Measurements from ENCODE around the gene TMEM183A.

DNA sequence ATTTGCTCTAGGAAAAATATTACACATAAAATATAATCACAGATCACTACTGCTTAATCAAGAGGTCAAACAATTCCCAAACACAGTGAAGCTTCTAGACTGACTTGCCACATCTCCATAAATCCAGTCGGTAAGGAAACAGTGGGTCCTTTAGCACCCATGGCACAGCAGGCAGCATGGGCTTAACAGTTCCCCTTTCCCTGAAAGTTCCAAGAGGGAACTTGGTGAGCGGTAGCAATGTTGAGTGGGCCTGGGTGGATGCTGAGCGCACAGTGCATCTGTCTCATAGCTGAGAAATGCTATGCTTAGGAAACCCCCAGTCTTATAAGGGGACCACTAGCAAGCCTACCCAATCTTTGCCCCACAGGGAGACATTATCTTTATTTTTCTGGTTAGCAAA lies 32.3 kb upstream of the TMEM183A start:
- TF ChIP-seq POLR2AphosphoS5 (IDR thresholded peaks at IDR 0.05; ENCODE audit: low read depth) (no peak), EZH2phosphoT487 (IDR thresholded peaks at IDR 0.05; ENCODE audit: unreplicated experiment) (no peak), ZNF114 (CRISPR knock-in tag; IDR thresholded peaks at IDR 0.05) (no peak), CREB1 (CRISPR knock-in tag; IDR thresholded peaks at IDR 0.05; ENCODE audit: low read depth) (no peak), EZH2 (IDR thresholded peaks at IDR 0.05; ENCODE audit: low read depth, unreplicated experiment) (no peak), JUNB (IDR thresholded peaks at IDR 0.05; ENCODE audit: unreplicated experiment) (no peak), NANOG (IDR thresholded peaks at IDR 0.05; ENCODE audit: borderline replicate concordance) (no peak), STAT1 (IDR thresholded peaks at IDR 0.05; ENCODE audit: unreplicated experiment) (no peak), ZNF331 (CRISPR knock-in tag; IDR thresholded peaks at IDR 0.05; ENCODE audit: low read depth) (no peak)
- TF ChIP-seq, protein P1, sequence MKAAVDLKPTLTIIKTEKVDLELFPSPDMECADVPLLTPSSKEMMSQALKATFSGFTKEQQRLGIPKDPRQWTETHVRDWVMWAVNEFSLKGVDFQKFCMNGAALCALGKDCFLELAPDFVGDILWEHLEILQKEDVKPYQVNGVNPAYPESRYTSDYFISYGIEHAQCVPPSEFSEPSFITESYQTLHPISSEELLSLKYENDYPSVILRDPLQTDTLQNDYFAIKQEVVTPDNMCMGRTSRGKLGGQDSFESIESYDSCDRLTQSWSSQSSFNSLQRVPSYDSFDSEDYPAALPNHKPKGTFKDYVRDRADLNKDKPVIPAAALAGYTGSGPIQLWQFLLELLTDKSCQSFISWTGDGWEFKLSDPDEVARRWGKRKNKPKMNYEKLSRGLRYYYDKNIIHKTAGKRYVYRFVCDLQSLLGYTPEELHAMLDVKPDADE (IDR thresholded peaks at IDR 0.05) = no peak
- TF ChIP-seq, protein P2, sequence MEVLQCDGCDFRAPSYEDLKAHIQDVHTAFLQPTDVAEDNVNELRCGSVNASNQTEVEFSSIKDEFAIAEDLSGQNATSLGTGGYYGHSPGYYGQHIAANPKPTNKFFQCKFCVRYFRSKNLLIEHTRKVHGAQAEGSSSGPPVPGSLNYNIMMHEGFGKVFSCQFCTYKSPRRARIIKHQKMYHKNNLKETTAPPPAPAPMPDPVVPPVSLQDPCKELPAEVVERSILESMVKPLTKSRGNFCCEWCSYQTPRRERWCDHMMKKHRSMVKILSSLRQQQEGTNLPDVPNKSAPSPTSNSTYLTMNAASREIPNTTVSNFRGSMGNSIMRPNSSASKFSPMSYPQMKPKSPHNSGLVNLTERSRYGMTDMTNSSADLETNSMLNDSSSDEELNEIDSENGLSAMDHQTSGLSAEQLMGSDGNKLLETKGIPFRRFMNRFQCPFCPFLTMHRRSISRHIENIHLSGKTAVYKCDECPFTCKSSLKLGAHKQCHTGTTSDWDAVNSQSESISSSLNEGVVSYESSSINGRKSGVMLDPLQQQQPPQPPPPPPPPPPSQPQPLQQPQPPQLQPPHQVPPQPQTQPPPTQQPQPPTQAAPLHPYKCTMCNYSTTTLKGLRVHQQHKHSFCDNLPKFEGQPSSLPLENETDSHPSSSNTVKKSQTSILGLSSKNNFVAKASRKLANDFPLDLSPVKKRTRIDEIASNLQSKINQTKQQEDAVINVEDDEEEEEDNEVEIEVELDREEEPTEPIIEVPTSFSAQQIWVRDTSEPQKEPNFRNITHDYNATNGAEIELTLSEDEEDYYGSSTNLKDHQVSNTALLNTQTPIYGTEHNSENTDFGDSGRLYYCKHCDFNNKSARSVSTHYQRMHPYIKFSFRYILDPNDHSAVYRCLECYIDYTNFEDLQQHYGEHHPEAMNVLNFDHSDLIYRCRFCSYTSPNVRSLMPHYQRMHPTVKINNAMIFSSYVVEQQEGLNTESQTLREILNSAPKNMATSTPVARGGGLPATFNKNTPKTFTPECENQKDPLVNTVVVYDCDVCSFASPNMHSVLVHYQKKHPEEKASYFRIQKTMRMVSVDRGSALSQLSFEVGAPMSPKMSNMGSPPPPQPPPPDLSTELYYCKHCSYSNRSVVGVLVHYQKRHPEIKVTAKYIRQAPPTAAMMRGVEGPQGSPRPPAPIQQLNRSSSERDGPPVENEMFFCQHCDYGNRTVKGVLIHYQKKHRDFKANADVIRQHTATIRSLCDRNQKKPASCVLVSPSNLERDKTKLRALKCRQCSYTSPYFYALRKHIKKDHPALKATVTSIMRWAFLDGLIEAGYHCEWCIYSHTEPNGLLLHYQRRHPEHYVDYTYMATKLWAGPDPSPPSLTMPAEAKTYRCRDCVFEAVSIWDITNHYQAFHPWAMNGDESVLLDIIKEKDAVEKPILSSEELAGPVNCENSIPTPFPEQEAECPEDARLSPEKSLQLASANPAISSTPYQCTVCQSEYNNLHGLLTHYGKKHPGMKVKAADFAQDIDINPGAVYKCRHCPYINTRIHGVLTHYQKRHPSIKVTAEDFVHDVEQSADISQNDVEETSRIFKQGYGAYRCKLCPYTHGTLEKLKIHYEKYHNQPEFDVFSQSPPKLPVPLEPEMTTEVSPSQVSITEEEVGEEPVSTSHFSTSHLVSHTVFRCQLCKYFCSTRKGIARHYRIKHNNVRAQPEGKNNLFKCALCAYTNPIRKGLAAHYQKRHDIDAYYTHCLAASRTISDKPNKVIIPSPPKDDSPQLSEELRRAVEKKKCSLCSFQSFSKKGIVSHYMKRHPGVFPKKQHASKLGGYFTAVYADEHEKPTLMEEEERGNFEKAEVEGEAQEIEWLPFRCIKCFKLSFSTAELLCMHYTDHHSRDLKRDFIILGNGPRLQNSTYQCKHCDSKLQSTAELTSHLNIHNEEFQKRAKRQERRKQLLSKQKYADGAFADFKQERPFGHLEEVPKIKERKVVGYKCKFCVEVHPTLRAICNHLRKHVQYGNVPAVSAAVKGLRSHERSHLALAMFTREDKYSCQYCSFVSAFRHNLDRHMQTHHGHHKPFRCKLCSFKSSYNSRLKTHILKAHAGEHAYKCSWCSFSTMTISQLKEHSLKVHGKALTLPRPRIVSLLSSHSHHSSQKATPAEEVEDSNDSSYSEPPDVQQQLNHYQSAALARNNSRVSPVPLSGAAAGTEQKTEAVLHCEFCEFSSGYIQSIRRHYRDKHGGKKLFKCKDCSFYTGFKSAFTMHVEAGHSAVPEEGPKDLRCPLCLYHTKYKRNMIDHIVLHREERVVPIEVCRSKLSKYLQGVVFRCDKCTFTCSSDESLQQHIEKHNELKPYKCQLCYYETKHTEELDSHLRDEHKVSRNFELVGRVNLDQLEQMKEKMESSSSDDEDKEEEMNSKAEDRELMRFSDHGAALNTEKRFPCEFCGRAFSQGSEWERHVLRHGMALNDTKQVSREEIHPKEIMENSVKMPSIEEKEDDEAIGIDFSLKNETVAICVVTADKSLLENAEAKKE (CRISPR knock-in tag; IDR thresholded peaks at IDR 0.05) = no peak
- TF ChIP-seq, protein P3, sequence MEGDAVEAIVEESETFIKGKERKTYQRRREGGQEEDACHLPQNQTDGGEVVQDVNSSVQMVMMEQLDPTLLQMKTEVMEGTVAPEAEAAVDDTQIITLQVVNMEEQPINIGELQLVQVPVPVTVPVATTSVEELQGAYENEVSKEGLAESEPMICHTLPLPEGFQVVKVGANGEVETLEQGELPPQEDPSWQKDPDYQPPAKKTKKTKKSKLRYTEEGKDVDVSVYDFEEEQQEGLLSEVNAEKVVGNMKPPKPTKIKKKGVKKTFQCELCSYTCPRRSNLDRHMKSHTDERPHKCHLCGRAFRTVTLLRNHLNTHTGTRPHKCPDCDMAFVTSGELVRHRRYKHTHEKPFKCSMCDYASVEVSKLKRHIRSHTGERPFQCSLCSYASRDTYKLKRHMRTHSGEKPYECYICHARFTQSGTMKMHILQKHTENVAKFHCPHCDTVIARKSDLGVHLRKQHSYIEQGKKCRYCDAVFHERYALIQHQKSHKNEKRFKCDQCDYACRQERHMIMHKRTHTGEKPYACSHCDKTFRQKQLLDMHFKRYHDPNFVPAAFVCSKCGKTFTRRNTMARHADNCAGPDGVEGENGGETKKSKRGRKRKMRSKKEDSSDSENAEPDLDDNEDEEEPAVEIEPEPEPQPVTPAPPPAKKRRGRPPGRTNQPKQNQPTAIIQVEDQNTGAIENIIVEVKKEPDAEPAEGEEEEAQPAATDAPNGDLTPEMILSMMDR (conservative IDR thresholded peaks at IDR 0.05; ENCODE audit: low read depth in 2 of 2) = no peak
- TF ChIP-seq, protein P4, sequence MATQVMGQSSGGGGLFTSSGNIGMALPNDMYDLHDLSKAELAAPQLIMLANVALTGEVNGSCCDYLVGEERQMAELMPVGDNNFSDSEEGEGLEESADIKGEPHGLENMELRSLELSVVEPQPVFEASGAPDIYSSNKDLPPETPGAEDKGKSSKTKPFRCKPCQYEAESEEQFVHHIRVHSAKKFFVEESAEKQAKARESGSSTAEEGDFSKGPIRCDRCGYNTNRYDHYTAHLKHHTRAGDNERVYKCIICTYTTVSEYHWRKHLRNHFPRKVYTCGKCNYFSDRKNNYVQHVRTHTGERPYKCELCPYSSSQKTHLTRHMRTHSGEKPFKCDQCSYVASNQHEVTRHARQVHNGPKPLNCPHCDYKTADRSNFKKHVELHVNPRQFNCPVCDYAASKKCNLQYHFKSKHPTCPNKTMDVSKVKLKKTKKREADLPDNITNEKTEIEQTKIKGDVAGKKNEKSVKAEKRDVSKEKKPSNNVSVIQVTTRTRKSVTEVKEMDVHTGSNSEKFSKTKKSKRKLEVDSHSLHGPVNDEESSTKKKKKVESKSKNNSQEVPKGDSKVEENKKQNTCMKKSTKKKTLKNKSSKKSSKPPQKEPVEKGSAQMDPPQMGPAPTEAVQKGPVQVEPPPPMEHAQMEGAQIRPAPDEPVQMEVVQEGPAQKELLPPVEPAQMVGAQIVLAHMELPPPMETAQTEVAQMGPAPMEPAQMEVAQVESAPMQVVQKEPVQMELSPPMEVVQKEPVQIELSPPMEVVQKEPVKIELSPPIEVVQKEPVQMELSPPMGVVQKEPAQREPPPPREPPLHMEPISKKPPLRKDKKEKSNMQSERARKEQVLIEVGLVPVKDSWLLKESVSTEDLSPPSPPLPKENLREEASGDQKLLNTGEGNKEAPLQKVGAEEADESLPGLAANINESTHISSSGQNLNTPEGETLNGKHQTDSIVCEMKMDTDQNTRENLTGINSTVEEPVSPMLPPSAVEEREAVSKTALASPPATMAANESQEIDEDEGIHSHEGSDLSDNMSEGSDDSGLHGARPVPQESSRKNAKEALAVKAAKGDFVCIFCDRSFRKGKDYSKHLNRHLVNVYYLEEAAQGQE (IDR thresholded peaks at IDR 0.05; ENCODE audit: unreplicated experiment) = no peak
